HepG2 (cell line): Measurements from ENCODE around the gene CSNK1A1. TPM values are rescaled to one million over a fixed set of nuclear protein-coding genes. Genes with fewer than 3 reads are reported as not detected.

ENCODE experiments used
- AHR ChIP-seq: IDR thresholded peaks from 2 replicates; pipeline ENCODE4 v1.6.1; 2018; ENCODE audit warnings: missing genetic modification reagents, missing compliant biosample characterization
- ETV6 ChIP-seq: sonication (generic); formaldehyde crosslinking; conservative IDR thresholded peaks from 2 replicates; pipeline ENCODE4 v1.4.0; 2020; ENCODE audit warnings: missing genetic modification reagents
- HCFC1 ChIP-seq: fragments of 150-350 bp; IDR thresholded peaks from 2 replicates; pipeline ENCODE4 v1.6.1; 2014; ENCODE audit warnings: low read depth, low read length
- HDAC6 ChIP-seq: fragments of 200-600 bp; sonication (generic); IDR thresholded peaks from 2 replicates; pipeline ENCODE4 v1.7.0; 2017; ENCODE audit warnings: mild to moderate bottlenecking, antibody characterized with exemption, low read length, low read depth
- HNRNPUL1 ChIP-seq: fragments of 200-400 bp; formaldehyde crosslinking; IDR thresholded peaks from 2 replicates; pipeline ENCODE4 v1.6.1; 2017; ENCODE audit warnings: low read depth, mild to moderate bottlenecking, low read length, moderate library complexity
- IRX3 ChIP-seq: sonication (generic); formaldehyde crosslinking; IDR thresholded peaks from 2 replicates; pipeline ENCODE4 v1.8.1; 2023; ENCODE audit warnings: mild to moderate bottlenecking, low read depth, missing genetic modification reagents, borderline replicate concordance
- ISL2 ChIP-seq: sonication (generic); formaldehyde crosslinking; IDR thresholded peaks from 2 replicates; pipeline ENCODE4 v1.5.0; 2020; ENCODE audit warnings: missing genetic modification reagents
- NFYB ChIP-seq: sonication (generic); formaldehyde crosslinking; IDR thresholded peaks from 2 replicates; pipeline ENCODE4 v1.4.0; 2020; ENCODE audit warnings: missing genetic modification reagents
- NR2F6 ChIP-seq, 2 experiments: IDR thresholded peaks; 2 replicates each; pipeline ENCODE4 v1.6.1; 2016; ENCODE audit warnings: antibody characterized with exemption in 1 of 2, mild to moderate bottlenecking in 1 of 2
- PAX8 ChIP-seq: sonication (generic); formaldehyde crosslinking; IDR thresholded peaks from 2 replicates; pipeline ENCODE4 v1.8.0; 2022; ENCODE audit warnings: mild to moderate bottlenecking, missing genetic modification reagents, borderline replicate concordance
- RBAK ChIP-seq: sonication (generic); formaldehyde crosslinking; IDR thresholded peaks from 2 replicates; pipeline ENCODE4 v1.5.1; 2020; ENCODE audit warnings: mild to moderate bottlenecking, missing genetic modification reagents
- ZFP1 ChIP-seq: IDR thresholded peaks from 2 replicates; pipeline ENCODE4 v1.6.1; 2016
- ZNF180 ChIP-seq: sonication (generic); formaldehyde crosslinking; IDR thresholded peaks from 2 replicates; pipeline ENCODE4 v1.4.0; 2020; ENCODE audit warnings: low read depth, missing genetic modification reagents, borderline replicate concordance
- ZNF234 ChIP-seq: sonication (generic); formaldehyde crosslinking; conservative IDR thresholded peaks from 2 replicates; pipeline ENCODE4 v1.5.1; 2020; ENCODE audit warnings: mild to moderate bottlenecking, missing genetic modification reagents
- ZNF30 ChIP-seq: sonication (generic); formaldehyde crosslinking; IDR thresholded peaks from 2 replicates; pipeline ENCODE4 v1.5.0; 2020; ENCODE audit warnings: mild to moderate bottlenecking, missing genetic modification reagents
- ZNF33B ChIP-seq: sonication (generic); formaldehyde crosslinking; IDR thresholded peaks from 2 replicates; pipeline ENCODE4 v1.5.1; 2020; ENCODE audit warnings: mild to moderate bottlenecking, missing genetic modification reagents
- ZNF598 ChIP-seq: sonication (generic); formaldehyde crosslinking; IDR thresholded peaks from 2 replicates; pipeline ENCODE4 v1.5.1; 2020; ENCODE audit warnings: mild to moderate bottlenecking, missing genetic modification reagents, borderline replicate concordance
- ZNF776 ChIP-seq: sonication (generic); formaldehyde crosslinking; IDR thresholded peaks from 2 replicates; pipeline ENCODE4 v1.4.0; 2020; ENCODE audit warnings: mild to moderate bottlenecking, missing genetic modification reagents
- polyA plus RNA-seq, 8 experiments: library from polyadenylated mRNA; depleted of rRNA in 3 of 8; stranded (reverse) in 7 of 8; unstranded in 1 of 8; fragments of >200 nt; fragmentation: Illumina TruSeq in 4 of 8; extraction: Trizol in 4 of 8; gene quantifications; 2 replicates each; pipeline versions ENCODE4 v1.2.1 to v1.2.3, GENCODE V29; 2011 to 2016; ENCODE audit warnings: low read depth in 4 of 8, missing spikeins in 1 of 8, mixed read lengths in 1 of 8; ENCODE audit not compliant: insufficient read depth in 1 of 8
- total RNA-seq, 5 experiments: library from RNA; depleted of rRNA; stranded (reverse); fragments of >200 nt; fragmentation: Illumina TruSeq; extraction: Trizol; gene quantifications; 2 replicates each; pipeline ENCODE4 v1.2.3, GENCODE V29; 2016; ENCODE audit warnings: low read depth in 1 of 5
- TF ChIP-seq, protein P1 (sequence below): sonication (generic); formaldehyde crosslinking; IDR thresholded peaks from 2 replicates; pipeline ENCODE4 v1.4.0; 2020; ENCODE audit warnings: missing genetic modification reagents, mild to moderate bottlenecking, borderline replicate concordance
- TF ChIP-seq, protein P2 (sequence below): sonication (generic); formaldehyde crosslinking; IDR thresholded peaks from 2 replicates; pipeline ENCODE4 v1.5.0; 2020; ENCODE audit warnings: missing genetic modification reagents
- TF ChIP-seq, protein P3 (sequence below): sonication (generic); formaldehyde crosslinking; IDR thresholded peaks from 2 replicates; pipeline ENCODE4 v1.8.1; 2023; ENCODE audit warnings: mild to moderate bottlenecking, inconsistent platforms, moderate library complexity, missing genetic modification reagents, borderline replicate concordance
- TF ChIP-seq, protein P4 (sequence below): sonication (generic); formaldehyde crosslinking; IDR thresholded peaks from 2 replicates; pipeline ENCODE4 v1.8.1; 2023; ENCODE audit warnings: mild to moderate bottlenecking, missing genetic modification reagents

CSNK1A1 gene
- total and polyA plus RNA-seq, 2 of the 13 experiments (the other 11 are each of a cell fraction or from before 2014, with no cell fraction given) = 89.0 to 149 TPM

DNA sequence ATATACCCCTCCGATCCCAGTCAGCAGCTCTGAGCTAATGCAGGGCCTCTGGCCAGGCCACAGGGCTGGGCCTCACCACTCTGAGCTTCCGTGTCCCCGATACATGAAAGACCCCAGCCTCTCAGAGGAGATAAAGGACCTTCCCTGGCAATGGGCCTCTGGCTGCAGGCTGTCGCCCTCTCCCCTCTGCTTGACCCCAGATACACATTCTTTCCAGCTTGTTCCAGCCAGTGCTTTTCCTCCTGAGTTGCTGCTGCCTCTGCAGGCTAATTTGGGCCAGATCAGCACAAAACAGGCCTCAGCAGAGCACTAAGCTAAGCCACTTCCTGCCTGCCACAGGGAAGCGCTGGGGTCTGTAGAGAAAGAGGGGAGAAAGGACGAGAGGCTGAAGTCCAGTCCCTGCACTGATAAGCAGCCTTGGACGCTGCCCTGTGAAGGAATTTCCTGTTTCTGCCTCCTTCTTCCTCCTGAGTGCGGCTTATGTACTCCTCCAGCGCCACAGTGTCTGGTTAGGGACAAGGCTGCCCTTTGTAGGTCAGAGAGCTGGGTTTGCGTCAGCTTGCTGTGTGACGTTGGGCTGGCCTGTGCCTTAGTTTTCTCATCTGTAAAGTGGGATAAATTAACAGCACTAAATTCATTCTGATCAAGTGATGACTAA, 99.1 kb downstream of the CSNK1A1 start (continued):
- TF ChIP-seq ZNF33B (CRISPR knock-in tag) (peak; percentile 56; the same call in 1 of the 2 replicates), HDAC6 (no peak), ZNF234 (CRISPR knock-in tag) (no peak), HNRNPUL1 (no peak), ZNF776 (CRISPR knock-in tag) (no peak), ZFP1 (peak; percentile 65; the same call in 1 of the 2 replicates), AHR (CRISPR knock-in tag) (0 out of 2 replicates have a peak, but pooled peaks have one; percentile 24), RBAK (peak; percentile 74; the same call in 1 of the 2 replicates), PAX8 (CRISPR knock-in tag) (no peak), IRX3 (CRISPR knock-in tag) (peak; percentile 57; the same call in 1 of the 2 replicates), ZNF598 (CRISPR knock-in tag) (peak; percentile 83; the same call in 1 of the 2 replicates), ISL2 (CRISPR knock-in tag) (0 out of 2 replicates have a peak, but pooled peaks have one; percentile 72), ETV6 (0 out of 2 replicates have a peak, but pooled peaks have one; percentile 48), NFYB (no peak), HCFC1 (no peak), NR2F6 (IDR thresholded peaks at IDR 0.05) (0 out of 2 replicates have a peak, but pooled peaks have one; percentile 50), NR2F6 (CRISPR knock-in tag; IDR thresholded peaks at IDR 0.05) (peak; percentile 80), ZNF180 (0 out of 2 replicates have a peak, but pooled peaks have one; percentile 51), ZNF30 (no peak)
- TF ChIP-seq, protein P1, sequence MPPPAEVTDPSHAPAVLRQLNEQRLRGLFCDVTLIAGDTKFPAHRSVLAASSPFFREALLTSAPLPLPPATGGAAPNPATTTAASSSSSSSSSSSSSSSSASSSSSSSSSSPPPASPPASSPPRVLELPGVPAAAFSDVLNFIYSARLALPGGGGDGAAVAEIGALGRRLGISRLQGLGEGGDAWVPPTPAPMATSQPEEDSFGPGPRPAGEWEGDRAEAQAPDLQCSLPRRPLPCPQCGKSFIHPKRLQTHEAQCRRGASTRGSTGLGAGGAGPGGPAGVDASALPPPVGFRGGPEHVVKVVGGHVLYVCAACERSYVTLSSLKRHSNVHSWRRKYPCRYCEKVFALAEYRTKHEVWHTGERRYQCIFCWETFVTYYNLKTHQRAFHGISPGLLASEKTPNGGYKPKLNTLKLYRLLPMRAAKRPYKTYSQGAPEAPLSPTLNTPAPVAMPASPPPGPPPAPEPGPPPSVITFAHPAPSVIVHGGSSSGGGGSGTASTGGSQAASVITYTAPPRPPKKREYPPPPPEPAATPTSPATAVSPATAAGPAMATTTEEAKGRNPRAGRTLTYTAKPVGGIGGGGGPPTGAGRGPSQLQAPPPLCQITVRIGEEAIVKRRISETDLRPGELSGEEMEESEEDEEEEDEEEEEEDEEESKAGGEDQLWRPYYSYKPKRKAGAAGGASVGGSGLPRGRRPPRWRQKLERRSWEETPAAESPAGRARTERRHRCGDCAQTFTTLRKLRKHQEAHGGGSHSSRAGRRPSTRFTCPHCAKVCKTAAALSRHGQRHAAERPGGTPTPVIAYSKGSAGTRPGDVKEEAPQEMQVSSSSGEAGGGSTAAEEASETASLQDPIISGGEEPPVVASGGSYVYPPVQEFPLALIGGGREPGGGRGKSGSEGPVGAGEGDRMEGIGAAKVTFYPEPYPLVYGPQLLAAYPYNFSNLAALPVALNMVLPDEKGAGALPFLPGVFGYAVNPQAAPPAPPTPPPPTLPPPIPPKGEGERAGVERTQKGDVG (CRISPR knock-in tag) = peak; percentile 56; the same call in 1 of the 2 replicates
- TF ChIP-seq, protein P2, sequence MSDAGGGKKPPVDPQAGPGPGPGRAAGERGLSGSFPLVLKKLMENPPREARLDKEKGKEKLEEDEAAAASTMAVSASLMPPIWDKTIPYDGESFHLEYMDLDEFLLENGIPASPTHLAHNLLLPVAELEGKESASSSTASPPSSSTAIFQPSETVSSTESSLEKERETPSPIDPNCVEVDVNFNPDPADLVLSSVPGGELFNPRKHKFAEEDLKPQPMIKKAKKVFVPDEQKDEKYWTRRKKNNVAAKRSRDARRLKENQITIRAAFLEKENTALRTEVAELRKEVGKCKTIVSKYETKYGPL (CRISPR knock-in tag) = no peak
- TF ChIP-seq, protein P3, sequence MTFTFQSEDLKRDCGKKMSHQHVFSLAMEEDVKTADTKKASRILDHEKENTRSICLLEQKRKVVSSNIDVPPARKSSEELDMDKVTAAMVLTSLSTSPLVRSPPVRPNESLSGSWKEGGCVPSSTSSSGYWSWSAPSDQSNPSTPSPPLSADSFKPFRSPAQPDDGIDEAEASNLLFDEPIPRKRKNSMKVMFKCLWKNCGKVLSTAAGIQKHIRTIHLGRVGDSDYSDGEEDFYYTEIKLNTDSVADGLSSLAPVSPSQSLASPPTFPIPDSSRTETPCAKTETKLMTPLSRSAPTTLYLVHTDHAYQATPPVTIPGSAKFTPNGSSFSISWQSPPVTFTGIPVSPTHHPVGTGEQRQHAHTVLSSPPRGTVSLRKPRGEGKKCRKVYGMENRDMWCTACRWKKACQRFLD (CRISPR knock-in tag) = no peak
- TF ChIP-seq, protein P4, sequence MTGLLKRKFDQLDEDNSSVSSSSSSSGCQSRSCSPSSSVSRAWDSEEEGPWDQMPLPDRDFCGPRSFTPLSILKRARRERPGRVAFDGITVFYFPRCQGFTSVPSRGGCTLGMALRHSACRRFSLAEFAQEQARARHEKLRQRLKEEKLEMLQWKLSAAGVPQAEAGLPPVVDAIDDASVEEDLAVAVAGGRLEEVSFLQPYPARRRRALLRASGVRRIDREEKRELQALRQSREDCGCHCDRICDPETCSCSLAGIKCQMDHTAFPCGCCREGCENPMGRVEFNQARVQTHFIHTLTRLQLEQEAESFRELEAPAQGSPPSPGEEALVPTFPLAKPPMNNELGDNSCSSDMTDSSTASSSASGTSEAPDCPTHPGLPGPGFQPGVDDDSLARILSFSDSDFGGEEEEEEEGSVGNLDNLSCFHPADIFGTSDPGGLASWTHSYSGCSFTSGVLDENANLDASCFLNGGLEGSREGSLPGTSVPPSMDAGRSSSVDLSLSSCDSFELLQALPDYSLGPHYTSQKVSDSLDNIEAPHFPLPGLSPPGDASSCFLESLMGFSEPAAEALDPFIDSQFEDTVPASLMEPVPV (CRISPR knock-in tag) = peak; percentile 80
